HG03159 (cell line): ENCODE measurements around the gene UBQLN4.
"Not testable (repeated sequence)": the region's sequence is repeated elsewhere in the genome, so short reads cannot be mapped to it uniquely, and the experiment has no call there.

Experiments used
- ATAC-seq: cut with Tn5 transposase; IDR thresholded peaks from one replicate; pipeline ENCODE4 v1.9.1; 2021; ENCODE audit warnings: mild to moderate bottlenecking, moderate library complexity; ENCODE audit not compliant: unreplicated experiment

The UBQLN4 gene

GRCh38 chr1:156062189-156062588 lies 8.6 kb upstream of the UBQLN4 start:
- no peak for ATAC-seq

- ATAC-seq, result no peak
Observed at GRCh38 chr1:156060937-156061636, 7.5 kb upstream of the UBQLN4 start, which contains the start of gene RAB25. RAB25 (plus strand) TSS chr1:156061160; CDS start chr1:156061401, 241 bp downstream.

GRCh38 chr1:156056326-156056849 lies 2.8 kb upstream of the UBQLN4 start:
- ATAC-seq, result no peak

- ATAC-seq, result no peak
Observed at GRCh38 chr1:156055281-156056048, 1.9 kb upstream of the UBQLN4 start.

GRCh38 chr1:156054500-156055280 lies 1.1 kb upstream of the UBQLN4 start, which contains the start of gene LAMTOR2:
LAMTOR2 (plus strand) TSS chr1:156054782; CDS start chr1:156054890, 108 bp downstream.
- peak; percentile 75 for ATAC-seq

GRCh38 chr1:156052862-156053767 lies 483 bp downstream of the UBQLN4 start:
- ATAC-seq, result no peak

GRCh38 chr1:156051011-156051725 lies 2.4 kb downstream of the UBQLN4 start:
- ATAC-seq, result no peak

- ATAC-seq, result no peak
Observed at GRCh38 chr1:156050376-156050775, 3.2 kb downstream of the UBQLN4 start.

- no peak for ATAC-seq
Observed at GRCh38 chr1:156048663-156049258, 4.8 kb downstream of the UBQLN4 start.

GRCh38 chr1:156045076-156045475 lies 8.5 kb downstream of the UBQLN4 start:
- no peak for ATAC-seq

GRCh38 chr1:156042828-156043227 lies 10.8 kb downstream of the UBQLN4 start:
- ATAC-seq, result no peak

- not testable (repeated sequence) for ATAC-seq
Observed at GRCh38 chr1:156034991-156035390, 18.6 kb downstream of the UBQLN4 start.

- no peak for ATAC-seq
Observed at GRCh38 chr1:156033011-156033410, 20.6 kb downstream of the UBQLN4 start.

- ATAC-seq, result no peak
Observed at GRCh38 chr1:156026588-156026987, 27.0 kb downstream of the UBQLN4 start.

- no peak for ATAC-seq
Observed at GRCh38 chr1:156025876-156026275, 27.7 kb downstream of the UBQLN4 start.

GRCh38 chr1:156024801-156025200 lies 28.8 kb downstream of the UBQLN4 start:
- no peak for ATAC-seq

GRCh38 chr1:156021954-156022353 lies 31.6 kb downstream of the UBQLN4 start:
- ATAC-seq, result no peak

GRCh38 chr1:156021093-156021428 lies 32.5 kb downstream of the UBQLN4 start:
- no peak for ATAC-seq
